Adrenal gland (tissue), 12 donors: ENCODE results near the gene UCK1. TPM values are rescaled to one million over a fixed set of nuclear protein-coding genes. Genes with fewer than 3 reads are reported as not detected.

ENCODE experiments used
- DNase-seq, 7 donors: peaks; one replicate each; pipeline ENCODE4 v3.0.0-alpha.2; 2019 to 2020
- H3K27ac ChIP-seq, 5 donors: fragments of 200-600 bp; sonication (generic) in 4 of 5; 1 replicate in 3 of 5; 2 replicates in 2 of 5; pipeline versions ENCODE4 v1.5.1 to v1.8.0; 2016 to 2020; ENCODE audit warnings: mild to moderate bottlenecking in 1 of 5
- H3K27me3 ChIP-seq: fragments of 200-600 bp; 2 replicates; pipeline ENCODE4 v1.8.0; 2021
- H3K36me3 ChIP-seq, 2 donors: fragments of 200-600 bp; replicated peaks in 1 of 2; 1 replicate in 1 of 2; 2 replicates in 1 of 2; pipeline versions ENCODE4 v1.5.1 to v1.8.0; 2018 to 2022
- H3K4me1 ChIP-seq, 2 donors: fragments of 200-600 bp; replicated peaks in 1 of 2; 1 replicate in 1 of 2; 2 replicates in 1 of 2; pipeline versions ENCODE4 v1.5.1 to v1.8.0; 2018 to 2021
- H3K4me3 ChIP-seq, 4 donors: fragments of 200-600 bp; sonication (generic) in 3 of 4; one replicate each; pipeline ENCODE4 v1.5.1; 2016 to 2018
- H3K9me3 ChIP-seq, 3 donors: fragments of 200-600 bp; sonication (generic) in 1 of 3; replicated peaks in 1 of 3; 1 replicate in 2 of 3; 2 replicates in 1 of 3; pipeline versions ENCODE4 v1.5.1 to v1.8.0; 2016 to 2021
- POLR2A ChIP-seq, 2 donors: fragments of 450-650 bp; IDR thresholded peaks; one replicate each; pipeline ENCODE4 v1.6.1; 2017; ENCODE audit warnings: antibody characterized with exemption in 2 of 2, mild to moderate bottlenecking in 2 of 2, moderate library complexity in 1 of 2
- WGBS, 4 donors: extraction: QIAGEN DNeasy Blood & Tissue Kit in 2 of 4; methylation state at CpG; one replicate each; pipeline versions ENCODE4 v1.1.5 to v1.1.7; 2013 to 2017; 5-methylcytosine and 5-hydroxymethylcytosine counted together
- intact Hi-C, 2 donors: fragments of 100-400 bp; cut with DNase I; formaldehyde crosslinking; loops; one replicate each; pipeline versions ENCODE4 v1.14.1 to v1.15.0; 2022 to 2023
- polyA plus RNA-seq, 3 donors: library from polyadenylated mRNA; stranded (reverse); fragments of 200-250 nt in 2 of 3; fragments of 350-450 nt in 1 of 3; fragmentation: Illumina TruSeq in 1 of 3; extraction: RNeasy Lipid Tissue Mini Kit (QIAGEN cat#74804) in 1 of 3; gene quantifications; one replicate each; pipeline ENCODE4 v1.2.3, GENCODE V29; 2013 to 2014
- total RNA-seq, 9 donors: library from RNA; depleted of rRNA in 4 of 9; stranded (reverse); fragments of >200 nt in 4 of 9; fragments of 120-200 nt in 1 of 9; fragmentation: NEBNext Ultra II Directional in 1 of 9; extraction: Animal tissue kit (Norgen Biotek cat#: 25700) in 1 of 9; gene quantifications; one replicate each; pipeline versions ENCODE4 v1.1.0 to v1.2.4, GENCODE V29; 2013 to 2023
- TF ChIP-seq, protein P1 (sequence below), 6 experiments: fragments of 450-650 bp in 4 of 6; fragments of 200-600 bp in 2 of 6; sonication (generic) in 1 of 6; IDR thresholded peaks; 1 replicate in 5 of 6; 2 replicates in 1 of 6; pipeline versions ENCODE4 v1.5.1 to v1.8.0; 2016 to 2021; ENCODE audit warnings: antibody characterized with exemption in 6 of 6, mild to moderate bottlenecking in 2 of 6, moderate library complexity in 1 of 6
- donor health status: healthy with polysubstance abuse.
- donor health status: Bipolar disorder and iron deficiency.
- donor health status: DM: yes; HTN: yes; CAD: no.
- donor health status: DM: no; HTN: no; CAD: no.
- donor health status: DM: no; HTN: no; CAD: no.
- donor health status: DM: yes; HTN: yes; CAD: no.

UCK1 gene
- total and polyA plus RNA-seq, 12 donors: 17.9 to 97.0 (median 34.7) TPM

DNA sequence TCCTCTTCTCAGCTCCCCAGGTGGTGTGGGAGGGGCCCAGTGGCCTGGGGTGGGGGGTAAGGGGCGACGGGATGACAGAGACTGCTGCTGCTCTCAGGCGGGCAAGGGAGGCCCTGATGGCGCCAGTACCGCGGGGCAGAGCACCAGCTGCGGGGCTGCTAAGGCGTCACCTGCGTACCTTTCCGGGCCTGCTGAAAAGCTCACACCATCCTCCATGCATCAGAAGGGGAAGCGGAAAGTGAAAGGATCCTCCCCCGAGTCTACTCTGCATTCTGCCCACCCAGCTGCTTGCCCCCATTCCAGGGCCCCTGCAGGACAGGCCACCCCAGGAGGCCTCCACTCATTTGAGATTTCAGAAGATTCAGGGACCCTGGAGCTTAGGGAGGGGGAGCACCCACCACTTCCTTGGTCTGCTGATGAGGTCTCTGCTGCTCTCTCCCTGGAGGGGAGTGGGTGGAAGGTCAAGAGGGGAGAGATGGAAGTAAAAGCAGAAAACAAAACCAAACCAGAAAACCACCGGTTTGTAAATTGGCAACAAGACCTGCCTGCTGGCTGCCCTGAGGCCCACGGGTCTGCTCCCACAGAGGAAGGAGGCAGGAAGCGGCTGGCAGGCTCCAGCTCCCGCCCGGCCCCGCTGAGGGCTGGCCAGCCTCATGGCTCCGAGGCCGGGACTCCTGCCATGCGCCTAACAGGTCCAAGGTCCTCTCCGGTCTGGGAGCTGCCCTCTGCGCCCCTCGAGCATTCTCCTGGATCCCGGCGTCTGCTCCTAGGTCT lies 47.9 kb upstream of the UCK1 start:
- Histone ChIP-seq H3K27ac (no peak overlapping the region), H3K27me3 (no peaks in the 10 kb centered on the region), H3K9me3 (no peaks in the 10 kb centered on the region), H3K4me1 (no peaks in the 10 kb centered on the region), H3K36me3 (peaks cover 0 to 50% of the 10 kb centered on the region in 2 donors), H3K4me3 (no peak overlapping the region)
- no peak for DNase-seq
- intact Hi-C loops: no loop called here
- WGBS, 4 donors: 69 to 84% (median 72%) methylated on average over 16 to 26 of the region's 26 CpGs
- no peak for TF ChIP-seq POLR2A (IDR thresholded peaks at IDR 0.05)
- TF ChIP-seq, protein P1, sequence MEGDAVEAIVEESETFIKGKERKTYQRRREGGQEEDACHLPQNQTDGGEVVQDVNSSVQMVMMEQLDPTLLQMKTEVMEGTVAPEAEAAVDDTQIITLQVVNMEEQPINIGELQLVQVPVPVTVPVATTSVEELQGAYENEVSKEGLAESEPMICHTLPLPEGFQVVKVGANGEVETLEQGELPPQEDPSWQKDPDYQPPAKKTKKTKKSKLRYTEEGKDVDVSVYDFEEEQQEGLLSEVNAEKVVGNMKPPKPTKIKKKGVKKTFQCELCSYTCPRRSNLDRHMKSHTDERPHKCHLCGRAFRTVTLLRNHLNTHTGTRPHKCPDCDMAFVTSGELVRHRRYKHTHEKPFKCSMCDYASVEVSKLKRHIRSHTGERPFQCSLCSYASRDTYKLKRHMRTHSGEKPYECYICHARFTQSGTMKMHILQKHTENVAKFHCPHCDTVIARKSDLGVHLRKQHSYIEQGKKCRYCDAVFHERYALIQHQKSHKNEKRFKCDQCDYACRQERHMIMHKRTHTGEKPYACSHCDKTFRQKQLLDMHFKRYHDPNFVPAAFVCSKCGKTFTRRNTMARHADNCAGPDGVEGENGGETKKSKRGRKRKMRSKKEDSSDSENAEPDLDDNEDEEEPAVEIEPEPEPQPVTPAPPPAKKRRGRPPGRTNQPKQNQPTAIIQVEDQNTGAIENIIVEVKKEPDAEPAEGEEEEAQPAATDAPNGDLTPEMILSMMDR (IDR thresholded peaks at IDR 0.05): no peak

DNA sequence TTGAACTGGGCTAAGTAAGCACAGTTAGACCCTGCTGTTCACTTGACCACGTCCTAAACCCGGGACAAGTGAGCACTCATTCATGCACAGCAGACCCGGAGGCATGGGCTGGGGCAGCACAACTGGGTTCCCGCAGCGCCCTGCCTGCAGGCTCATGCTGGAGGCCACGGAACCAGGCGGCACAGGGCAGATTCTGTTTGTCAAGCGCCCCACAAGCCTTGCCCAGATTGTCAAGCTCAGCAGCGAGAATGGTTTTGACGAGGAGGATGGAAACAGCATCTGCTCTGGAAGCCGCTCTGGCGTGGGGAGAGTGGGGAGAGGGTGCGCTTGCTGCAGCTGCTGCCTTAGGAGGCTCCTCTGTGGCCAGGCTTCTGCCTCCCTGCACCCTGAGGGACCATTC lies 47.0 kb upstream of the UCK1 start:
- Histone ChIP-seq H3K4me1 (no peaks in the 10 kb centered on the region), H3K27me3 (no peaks in the 10 kb centered on the region), H3K27ac (no peak overlapping the region), H3K4me3 (no peak overlapping the region), H3K9me3 (no peaks in the 10 kb centered on the region), H3K36me3 (peaks cover 0 to 43% of the 10 kb centered on the region in 2 donors)
- TF ChIP-seq, protein P1 (IDR thresholded peaks at IDR 0.05): no peak
- TF ChIP-seq POLR2A (IDR thresholded peaks at IDR 0.05): no peak
- 85 to 95% (median 89%) methylated on average over 8 to 13 of the region's 13 CpGs for WGBS, 4 donors
- intact Hi-C loops: no loop called here
- no peak for DNase-seq

DNA sequence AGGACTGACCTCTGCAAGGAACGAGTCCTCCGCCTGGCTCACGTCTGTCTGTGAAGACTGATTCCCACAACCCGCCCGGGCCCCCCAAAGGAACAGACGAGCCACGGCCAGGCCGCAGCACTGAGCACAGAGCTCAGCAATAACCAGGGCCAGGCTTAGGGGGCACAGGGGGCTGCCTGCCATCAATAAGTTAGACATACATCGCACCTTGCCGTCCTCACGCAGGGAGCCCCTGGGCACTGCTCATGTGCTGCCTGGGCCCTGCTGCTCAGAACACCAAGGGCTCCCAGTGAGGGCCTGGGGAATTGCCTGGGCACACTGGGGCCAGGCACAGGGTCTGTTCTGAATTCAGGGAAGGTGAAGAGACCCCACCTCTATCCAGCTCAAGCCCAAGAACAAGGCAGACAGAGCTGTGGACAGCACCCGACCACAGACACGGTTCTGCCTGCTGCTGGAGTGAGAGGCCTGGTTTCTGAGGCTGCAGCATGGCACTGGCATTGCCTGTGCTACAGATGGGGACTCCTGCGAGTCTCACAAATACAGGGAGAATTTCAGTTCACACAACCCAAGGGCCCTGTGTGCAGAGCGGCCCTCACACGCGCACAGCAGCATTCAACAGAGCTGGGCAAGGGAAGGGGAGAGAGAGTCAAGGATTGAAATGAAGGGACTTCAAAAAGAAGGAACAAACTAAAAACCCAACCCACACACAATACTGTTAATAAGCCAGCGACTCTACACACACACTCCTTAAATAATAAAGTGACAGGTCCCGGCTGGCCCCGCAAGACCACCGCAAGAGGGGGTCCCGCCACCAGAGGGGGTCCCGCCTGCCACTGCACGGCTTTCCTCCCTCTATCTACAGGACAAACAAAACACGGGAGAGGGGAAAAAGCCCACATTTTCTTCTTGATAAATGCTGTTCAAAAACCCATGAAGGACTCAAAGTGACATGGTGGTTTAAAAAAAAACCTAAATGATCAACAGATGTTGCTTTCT lies 46.2 kb upstream of the UCK1 start:
- intact Hi-C loops: no loop called here

More for the DNA sequence above, 46.2 kb upstream of the UCK1 start:
- Histone ChIP-seq H3K27ac (no peak overlapping the region), H3K9me3 (no peaks in the 10 kb centered on the region), H3K36me3 (peaks cover 0 to 35% of the 10 kb centered on the region in 2 donors), H3K4me3 (no peak overlapping the region), H3K4me1 (no peaks in the 10 kb centered on the region), H3K27me3 (no peaks in the 10 kb centered on the region)
- 85 to 91% (median 88%) methylated on average over 16 to 25 of the region's 25 CpGs for WGBS, 4 donors
- no peak for DNase-seq
- TF ChIP-seq, protein P1 (IDR thresholded peaks at IDR 0.05): no peak
- TF ChIP-seq POLR2A (IDR thresholded peaks at IDR 0.05): no peak
